Thymus (tissue), 14 donors: Measurements from ENCODE around the gene TUBB. TPM values are rescaled to one million over a fixed set of nuclear protein-coding genes. Genes with fewer than 3 reads are reported as not detected.
A peak's percentile ranks its signal among the peaks of the same experiment; 100 is the strongest.

Experiments
- DNase-seq, 9 donors: peaks; one replicate each; pipeline ENCODE4 v3.0.0-alpha.2; 2013; ENCODE audit warnings: low spot score in 9 of 9, low read depth in 6 of 9, missing footprints in 1 of 9
- H3K27ac ChIP-seq, 2 donors: one replicate each; pipeline ENCODE4 v1.5.1; 2013; ENCODE audit warnings: control low read depth in 1 of 2, low read depth in 1 of 2, low read length in 1 of 2, mild to moderate bottlenecking in 1 of 2, moderate library complexity in 1 of 2
- H3K27me3 ChIP-seq, 2 donors: one replicate each; pipeline ENCODE4 v1.5.1; 2013; ENCODE audit warnings: low read length in 1 of 2; ENCODE audit not compliant: control insufficient read depth in 2 of 2, insufficient read depth in 1 of 2
- H3K36me3 ChIP-seq, 2 donors: one replicate each; pipeline ENCODE4 v1.5.1; 2013; ENCODE audit warnings: low read length in 1 of 2, mild to moderate bottlenecking in 1 of 2, moderate library complexity in 1 of 2; ENCODE audit not compliant: control insufficient read depth in 2 of 2, insufficient read depth in 2 of 2
- H3K4me1 ChIP-seq, 2 donors: one replicate each; pipeline ENCODE4 v1.5.1; 2013; ENCODE audit warnings: low read length in 2 of 2; ENCODE audit not compliant: control insufficient read depth in 2 of 2, insufficient read depth in 2 of 2
- H3K4me3 ChIP-seq, 2 donors: one replicate each; pipeline ENCODE4 v1.5.1; 2013; ENCODE audit warnings: low read length in 2 of 2, control low read depth in 1 of 2, mild to moderate bottlenecking in 1 of 2
- H3K9me3 ChIP-seq, 2 donors: one replicate each; pipeline ENCODE4 v1.5.1; 2013; ENCODE audit warnings: low read length in 1 of 2, mild to moderate bottlenecking in 1 of 2; ENCODE audit not compliant: control insufficient read depth in 2 of 2, insufficient read depth in 1 of 2
- WGBS: extraction: QIAGEN DNeasy Blood & Tissue Kit; methylation state at CpG from one replicate; pipeline ENCODE4 v1.1.7; 2013; 5-methylcytosine and 5-hydroxymethylcytosine counted together
- long read RNA-seq, 10 donors: transcript quantifications; one replicate each; lab custom pipeline, GENCODE V29; 2026
- polyA plus RNA-seq: library from polyadenylated mRNA; stranded (reverse); fragments of 200-250 nt; gene quantifications from one replicate; pipeline ENCODE4 v1.2.3, GENCODE V29; 2013
- total RNA-seq: library from RNA; stranded (reverse); fragments of 120-200 nt; gene quantifications from one replicate; pipeline ENCODE4 v1.2.4, GENCODE V29; 2013
- donor health status: healthy.

The TUBB gene
- total RNA-seq: 691 TPM
- 137 TPM for polyA plus RNA-seq
- long read RNA-seq, donor 1, transcript TUBB-205 (4 exons, 2,670 nt): major isoform, 106 of 118 reads
- long read RNA-seq, donor 1, partial matches to known transcripts: 12 of 118 reads
- long read RNA-seq, donor 1, other reads (novel, unspliced or antisense): 0 of 118 reads
- long read RNA-seq, donor 2: 0 reads
- long read RNA-seq, donor 3, transcript TUBB-205 (4 exons, 2,670 nt): major isoform, 1,220 of 1,308 reads
- long read RNA-seq, donor 3, partial matches to known transcripts: 73 of 1,308 reads
- long read RNA-seq, donor 3, other reads (novel, unspliced or antisense): 14 of 1,308 reads
- long read RNA-seq, donor 4, transcript TUBB-205 (4 exons, 2,670 nt): major isoform, 358 of 546 reads
- long read RNA-seq, donor 4, partial matches to known transcripts: 187 of 546 reads
- long read RNA-seq, donor 4, other reads (novel, unspliced or antisense): 0 of 546 reads
- long read RNA-seq, donor 5, transcript TUBB-205 (4 exons, 2,670 nt): major isoform, 1,321 of 1,530 reads
- long read RNA-seq, donor 5, partial matches to known transcripts: 183 of 1,530 reads
- long read RNA-seq, donor 5, other reads (novel, unspliced or antisense): 24 of 1,530 reads
- long read RNA-seq, donor 6, transcript TUBB-205 (4 exons, 2,670 nt): major isoform, 651 of 707 reads
- long read RNA-seq, donor 6, partial matches to known transcripts: 51 of 707 reads
- long read RNA-seq, donor 6, other reads (novel, unspliced or antisense): 5 of 707 reads
- long read RNA-seq, donor 7, transcript TUBB-205 (4 exons, 2,670 nt): major isoform, 622 of 937 reads
- long read RNA-seq, donor 7, partial matches to known transcripts: 301 of 937 reads
- long read RNA-seq, donor 7, other reads (novel, unspliced or antisense): 13 of 937 reads
- long read RNA-seq, donor 8, transcript TUBB-205 (4 exons, 2,670 nt): major isoform, 296 of 322 reads
- long read RNA-seq, donor 8, partial matches to known transcripts: 25 of 322 reads
- long read RNA-seq, donor 8, other reads (novel, unspliced or antisense): 0 of 322 reads
- long read RNA-seq, donor 9, transcript TUBB-205 (4 exons, 2,670 nt): major isoform, 496 of 548 reads
- long read RNA-seq, donor 9, partial matches to known transcripts: 45 of 548 reads
- long read RNA-seq, donor 9, other reads (novel, unspliced or antisense): 6 of 548 reads
- long read RNA-seq, donor 10, transcript TUBB-205 (4 exons, 2,670 nt): major isoform, 524 of 653 reads
- long read RNA-seq, donor 10, partial matches to known transcripts: 103 of 653 reads
- long read RNA-seq, donor 10, other reads (novel, unspliced or antisense): 26 of 653 reads

- WGBS: under 1% methylated on average over 38 of the region's 38 CpGs
Measured at GRCh38 chr6:30719791-30720737, at the start of gene TUBB. Gene TUBB, plus strand, starts transcription at chr6:30720352. Its CDS starts 155 bp downstream, at chr6:30720507.

GRCh38 chr6:30670760-30671527 is 49.2 kb upstream of the TUBB start:
- Histone ChIP-seq H3K9me3 (no peaks in the 10 kb centered on the region), H3K27me3 (no peaks in the 10 kb centered on the region), H3K36me3 (peaks cover 31 to 43% of the 10 kb centered on the region in 2 donors), H3K4me1 (peaks cover 7 to 15% of the 10 kb centered on the region in 2 donors), H3K4me3 (no peak overlapping the region), H3K27ac (no peak overlapping the region)
- 96% methylated on average over 27 of the region's 27 CpGs for WGBS
- no peak for DNase-seq

More at GRCh38 chr6:30719791-30720737, at the start of gene TUBB:
- Histone ChIP-seq H3K36me3 (peaks cover 27 to 40% of the 10 kb centered on the region in 2 donors), H3K9me3 (peaks cover 0 to 9% of the 10 kb centered on the region in 2 donors), H3K27ac (peak within 1 kb of the TSS; percentile 91 to 94), H3K27me3 (no peaks in the 10 kb centered on the region), H3K4me3 (peak within 1 kb of the TSS; percentile 95 to 99), H3K4me1 (peaks cover 12 to 68% of the 10 kb centered on the region in 2 donors)
- DNase-seq: peak; percentile 87 to 97 (median 92)

GRCh38 chr6:30672445-30673253 is 47.5 kb upstream of the TUBB start, which contains the start of gene DHX16:
Gene DHX16, minus strand, starts transcription at chr6:30673006. Its CDS starts 165 bp downstream, at chr6:30672841.
- DNase-seq: peak; percentile 86 to 96 (median 91)
- H3K27me3 ChIP-seq: no peaks in the 10 kb centered on the region
- H3K4me3 ChIP-seq: peak within 1 kb of the TSS; percentile 78 to 81
- H3K27ac ChIP-seq: peak within 1 kb of the TSS; percentile 22 to 25
- no peaks in the 10 kb centered on the region for H3K9me3 ChIP-seq
- peaks cover 37 to 48% of the 10 kb centered on the region in 2 donors for H3K36me3 ChIP-seq
- H3K4me1 ChIP-seq: peaks cover 7 to 15% of the 10 kb centered on the region in 2 donors
- under 1% methylated on average over 57 of the region's 57 CpGs for WGBS

- Histone ChIP-seq H3K4me3 (no peak overlapping the region), H3K9me3 (no peaks in the 10 kb centered on the region), H3K4me1 (peaks cover 26 to 36% of the 10 kb centered on the region in 2 donors), H3K27me3 (no peaks in the 10 kb centered on the region), H3K27ac (no peak overlapping the region), H3K36me3 (peaks cover 45 to 54% of the 10 kb centered on the region in 2 donors)
- no peak for DNase-seq
- WGBS: 97% methylated on average over 10 of the region's 10 CpGs
Measured at GRCh38 chr6:30676660-30677285, 43.4 kb upstream of the TUBB start.

- DNase-seq: peak in 7 of 9 donors; percentile 76 to 94 (median 88)
- Histone ChIP-seq H3K27me3 (no peaks in the 10 kb centered on the region), H3K4me1 (peaks cover 23 to 52% of the 10 kb centered on the region in 2 donors), H3K27ac (peak overlapping the region; percentile 43 to 69), H3K4me3 (peak overlapping the region; percentile 34 to 35), H3K9me3 (peaks cover 0 to 8% of the 10 kb centered on the region in 2 donors), H3K36me3 (peaks cover 45 to 63% of the 10 kb centered on the region in 2 donors)
- 13% methylated on average over 31 of the region's 31 CpGs for WGBS
Measured at GRCh38 chr6:30678964-30679726, 41.0 kb upstream of the TUBB start.

GRCh38 chr6:30679765-30680535 is 40.2 kb upstream of the TUBB start:
- H3K4me3 ChIP-seq: peak overlapping the region; percentile 34 to 35
- H3K4me1 ChIP-seq: peaks cover 24 to 55% of the 10 kb centered on the region in 2 donors
- H3K9me3 ChIP-seq: peaks cover 0 to 8% of the 10 kb centered on the region in 2 donors
- H3K27ac ChIP-seq: peak overlapping the region; percentile 65 to 69
- H3K36me3 ChIP-seq: peaks cover 45 to 63% of the 10 kb centered on the region in 2 donors
- WGBS: 85% methylated on average over 7 of the region's 7 CpGs
- no peak for DNase-seq
- H3K27me3 ChIP-seq: no peaks in the 10 kb centered on the region
